Tibial nerve (tissue), 4 donors: Measurements from ENCODE around the gene SLC43A1. TPM values are rescaled to one million over a fixed set of nuclear protein-coding genes. Genes with fewer than 3 reads are reported as not detected.
"Not testable (repeated sequence)": the region's sequence is repeated elsewhere in the genome, so short reads cannot be mapped to it uniquely, and the experiment has no call there.

Experiments used
- DNase-seq, 2 donors: peaks; one replicate each; pipeline ENCODE4 v3.0.0-alpha.2; 2019; ENCODE audit warnings: low spot score in 2 of 2
- H3K27ac ChIP-seq, 4 donors: fragments of 200-600 bp; sonication (generic) in 3 of 4; one replicate each; pipeline ENCODE4 v1.5.1; 2017 to 2019; ENCODE audit warnings: mild to moderate bottlenecking in 1 of 4
- H3K27me3 ChIP-seq, 2 donors: fragments of 200-600 bp; sonication (generic) in 1 of 2; one replicate each; pipeline versions ENCODE4 v1.5.1 to v1.6.0; 2017 to 2019
- H3K36me3 ChIP-seq, 3 donors: fragments of 200-600 bp; sonication (generic); one replicate each; pipeline ENCODE4 v1.5.1; 2018 to 2019
- H3K4me1 ChIP-seq, 4 donors: fragments of 200-600 bp; sonication (generic) in 3 of 4; one replicate each; pipeline ENCODE4 v1.5.1; 2017 to 2019
- H3K4me3 ChIP-seq, 4 donors: fragments of 200-600 bp; sonication (generic) in 3 of 4; one replicate each; pipeline ENCODE4 v1.5.1; 2017 to 2019; ENCODE audit warnings: mild to moderate bottlenecking in 1 of 4, moderate library complexity in 1 of 4
- H3K9me3 ChIP-seq, 4 donors: fragments of 200-600 bp; sonication (generic) in 3 of 4; one replicate each; pipeline ENCODE4 v1.5.1; 2017 to 2019
- EP300 ChIP-seq, 2 donors: sonication (generic); formaldehyde crosslinking; IDR thresholded peaks; one replicate each; pipeline ENCODE4 v1.6.1; 2017; ENCODE audit warnings: antibody characterized with exemption in 2 of 2, mild to moderate bottlenecking in 1 of 2
- POLR2A ChIP-seq, 2 donors: fragments of 450-650 bp; IDR thresholded peaks; one replicate each; pipeline ENCODE4 v1.6.1; 2017; ENCODE audit warnings: antibody characterized with exemption in 2 of 2, mild to moderate bottlenecking in 2 of 2, moderate library complexity in 2 of 2
- WGBS, 2 donors: methylation state at CpG; one replicate each; pipeline ENCODE4 v1.1.5; 2018; 5-methylcytosine and 5-hydroxymethylcytosine counted together
- total RNA-seq, 4 donors: library from RNA; depleted of rRNA; stranded (reverse); fragments of >200 nt; gene quantifications; one replicate each; pipeline ENCODE4 v1.1.0, GENCODE V29; 2016
- TF ChIP-seq, protein P1 (sequence below), 5 experiments: fragments of 200-600 bp in 3 of 5; fragments of 450-650 bp in 2 of 5; sonication (generic) in 3 of 5; IDR thresholded peaks; one replicate each; pipeline ENCODE4 v1.5.1; 2016 to 2019; ENCODE audit warnings: antibody characterized with exemption in 5 of 5, mild to moderate bottlenecking in 3 of 5, moderate library complexity in 2 of 5

SLC43A1 gene
- total RNA-seq, 4 donors from 2014 or later = 35.8 to 47.3 (median 42.4) TPM

DNA sequence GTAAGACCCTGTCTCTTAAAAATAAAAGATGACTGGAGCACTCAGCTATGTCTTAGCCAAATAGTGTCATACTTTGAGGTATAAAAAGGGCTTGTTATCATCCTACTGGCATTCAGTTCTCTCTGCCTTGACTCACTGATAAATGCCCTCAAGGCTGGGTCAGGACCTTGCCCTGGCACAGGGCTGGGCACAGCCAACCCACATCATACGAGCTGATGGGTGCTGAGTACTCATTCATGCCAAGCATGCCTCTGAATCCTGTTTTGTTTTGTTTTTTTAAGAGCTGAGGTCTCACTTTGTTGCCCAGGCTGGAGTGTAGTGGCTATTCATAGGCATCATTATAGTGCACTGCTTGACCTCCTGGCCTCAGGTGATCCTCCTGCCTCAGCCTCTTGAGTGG lies 23.8 kb upstream of the SLC43A1 start:
- Histone ChIP-seq H3K36me3 (peaks cover 0 to 7% (median 0%) of the 10 kb centered on the region in 3 donors), H3K27ac (no peak overlapping the region), H3K4me1 (no peaks in the 10 kb centered on the region), H3K27me3 (no peaks in the 10 kb centered on the region), H3K4me3 (no peak overlapping the region), H3K9me3 (no peaks in the 10 kb centered on the region)
- DNase-seq = no peak
- WGBS, 2 donors = 65 to 79% methylated on average over 1 of the region's 1 CpG
- TF ChIP-seq, protein P1, sequence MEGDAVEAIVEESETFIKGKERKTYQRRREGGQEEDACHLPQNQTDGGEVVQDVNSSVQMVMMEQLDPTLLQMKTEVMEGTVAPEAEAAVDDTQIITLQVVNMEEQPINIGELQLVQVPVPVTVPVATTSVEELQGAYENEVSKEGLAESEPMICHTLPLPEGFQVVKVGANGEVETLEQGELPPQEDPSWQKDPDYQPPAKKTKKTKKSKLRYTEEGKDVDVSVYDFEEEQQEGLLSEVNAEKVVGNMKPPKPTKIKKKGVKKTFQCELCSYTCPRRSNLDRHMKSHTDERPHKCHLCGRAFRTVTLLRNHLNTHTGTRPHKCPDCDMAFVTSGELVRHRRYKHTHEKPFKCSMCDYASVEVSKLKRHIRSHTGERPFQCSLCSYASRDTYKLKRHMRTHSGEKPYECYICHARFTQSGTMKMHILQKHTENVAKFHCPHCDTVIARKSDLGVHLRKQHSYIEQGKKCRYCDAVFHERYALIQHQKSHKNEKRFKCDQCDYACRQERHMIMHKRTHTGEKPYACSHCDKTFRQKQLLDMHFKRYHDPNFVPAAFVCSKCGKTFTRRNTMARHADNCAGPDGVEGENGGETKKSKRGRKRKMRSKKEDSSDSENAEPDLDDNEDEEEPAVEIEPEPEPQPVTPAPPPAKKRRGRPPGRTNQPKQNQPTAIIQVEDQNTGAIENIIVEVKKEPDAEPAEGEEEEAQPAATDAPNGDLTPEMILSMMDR (IDR thresholded peaks at IDR 0.05) = no peak
- TF ChIP-seq POLR2A (IDR thresholded peaks at IDR 0.05) (no peak), EP300 (IDR thresholded peaks at IDR 0.05) (no peak)

DNA sequence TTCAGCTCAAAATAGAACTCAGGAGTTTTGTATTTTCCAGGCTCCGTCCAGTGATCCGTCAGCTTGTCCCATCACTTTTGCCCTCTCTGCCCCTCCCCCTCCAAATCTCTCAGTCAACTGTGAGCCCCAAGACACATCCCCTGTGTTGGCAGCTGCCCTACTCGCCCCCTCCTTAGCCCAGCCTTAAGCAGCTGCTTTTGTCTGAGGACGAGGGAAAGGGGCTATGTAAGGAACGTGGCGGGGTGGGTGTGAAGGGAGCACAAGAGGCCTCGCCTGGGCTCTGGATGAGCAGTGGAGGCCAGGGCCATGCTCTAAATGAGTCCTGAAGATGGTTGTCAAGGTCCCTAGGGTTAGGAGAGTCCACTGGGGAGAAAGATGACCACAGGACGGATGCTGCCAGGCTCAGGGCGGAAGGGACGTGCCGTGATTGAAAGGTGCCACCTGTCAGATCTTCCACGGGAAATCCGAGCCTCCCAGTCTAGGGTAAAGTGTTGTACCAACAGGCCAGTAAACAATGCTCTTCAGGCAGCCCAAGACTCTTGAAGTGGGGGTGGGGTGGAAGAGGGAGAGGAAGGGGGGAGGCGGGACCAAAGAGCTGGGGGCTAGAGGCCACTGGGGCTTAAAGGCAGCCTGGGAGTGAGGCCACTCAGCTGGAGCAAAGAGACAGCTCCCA lies 21.6 kb upstream of the SLC43A1 start, which contains the start of gene SMTNL1:
SMTNL1 (plus strand) TSS at position 649 of the 673 bp plus-strand sequence. CDS start 5,048 bp downstream, outside the sequence.
- no peak for TF ChIP-seq POLR2A (IDR thresholded peaks at IDR 0.05)
- TF ChIP-seq, protein P1 (IDR thresholded peaks at IDR 0.05) = no peak
- TF ChIP-seq EP300 (IDR thresholded peaks at IDR 0.05) = no peak
- 43 to 60% methylated on average over 14 of the region's 14 CpGs for WGBS, 2 donors
- H3K4me1 ChIP-seq = peaks cover 0 to under 1% (median 0%) of the 10 kb centered on the region in 4 donors
- no peaks in the 10 kb centered on the region for H3K27me3 ChIP-seq
- peaks cover 0 to 7% (median 0%) of the 10 kb centered on the region in 3 donors for H3K36me3 ChIP-seq
- H3K27ac ChIP-seq = no peak within 1 kb of the TSS
- no peak within 1 kb of the TSS for H3K4me3 ChIP-seq
- no peak for DNase-seq
- H3K9me3 ChIP-seq = no peaks in the 10 kb centered on the region

DNA sequence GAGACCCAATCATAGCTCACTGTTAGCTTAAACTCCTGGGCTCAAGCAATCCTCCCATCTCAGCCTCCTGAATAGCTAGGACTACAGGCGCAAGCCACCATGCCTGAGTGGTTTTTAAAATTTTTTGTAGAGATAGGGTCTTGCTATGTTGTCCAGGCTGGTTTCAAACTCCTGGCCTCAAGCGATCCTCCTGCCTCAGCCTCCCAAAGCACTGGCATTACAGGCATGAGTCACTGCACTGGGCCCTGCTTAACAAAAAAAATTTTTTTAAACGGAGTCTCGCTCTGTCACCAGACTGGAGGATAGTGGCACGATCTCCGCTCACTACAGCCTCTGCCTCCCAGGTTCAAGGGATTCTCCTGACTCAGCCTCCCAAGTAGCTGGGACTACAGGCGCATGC lies 18.9 kb upstream of the SLC43A1 start:
- not testable (repeated sequence) for H3K36me3 ChIP-seq, H3K27me3 ChIP-seq, H3K4me3 ChIP-seq, H3K27ac ChIP-seq, H3K9me3 ChIP-seq, DNase-seq
- peaks cover 0 to 20% (median 8%) of the 10 kb centered on the region in 4 donors for H3K4me1 ChIP-seq
- WGBS, 2 donors = 94 to 97% methylated on average over 7 of the region's 7 CpGs

DNA sequence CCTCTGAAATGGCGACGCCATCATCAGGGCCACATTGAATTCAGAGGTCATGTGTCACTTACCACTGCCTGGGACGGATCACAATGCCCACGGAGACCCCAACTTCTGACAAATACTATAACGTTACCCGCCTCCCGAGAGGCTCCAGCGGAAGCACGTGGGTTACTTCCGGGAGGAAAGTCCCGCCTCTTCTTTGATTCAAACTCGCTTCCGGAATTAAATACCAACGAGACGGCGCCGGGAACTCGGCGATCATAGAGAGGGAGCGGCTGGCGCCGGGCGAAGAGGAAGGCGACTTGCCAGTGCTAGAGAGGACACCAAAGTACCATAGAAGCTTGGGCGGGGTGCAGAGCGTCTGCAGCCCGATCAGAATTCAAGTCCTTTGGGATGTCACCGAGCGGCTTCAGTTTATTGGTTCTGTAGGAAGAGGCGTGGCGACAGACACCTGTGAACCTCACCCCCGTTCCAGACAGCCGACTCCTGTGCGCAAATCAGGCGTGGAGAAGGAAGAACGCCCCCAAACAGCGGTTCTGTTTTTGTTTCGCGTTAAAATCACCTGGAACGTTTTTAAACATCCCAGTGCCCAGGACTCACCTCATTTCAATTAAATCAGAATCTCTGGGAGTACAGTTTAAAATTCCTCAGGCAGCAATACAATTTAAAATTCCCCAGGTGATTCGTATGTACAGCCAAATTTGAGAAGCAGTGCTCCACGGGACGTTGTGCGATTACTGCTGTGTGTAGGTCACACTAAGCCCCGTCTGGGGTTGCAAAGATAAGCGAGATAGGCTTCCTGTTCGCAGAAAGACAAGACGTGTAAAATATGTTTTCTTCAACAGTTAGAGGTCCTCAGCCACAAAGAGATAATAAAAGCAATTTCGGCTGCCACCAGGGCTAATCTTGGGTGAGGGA lies 15.3 kb upstream of the SLC43A1 start, which contains the start of gene TIMM10:
TIMM10 (minus strand) TSS at position 159 of the 912 bp plus-strand sequence. CDS start 565 bp downstream, outside the sequence.
- TF ChIP-seq, protein P1 (IDR thresholded peaks at IDR 0.05) = peak in 1 of 5 experiments; percentile 30
- peak; percentile 82 to 89 for TF ChIP-seq EP300 (IDR thresholded peaks at IDR 0.05)
- peak in 1 of 2 donors; percentile 52 for TF ChIP-seq POLR2A (IDR thresholded peaks at IDR 0.05)
- H3K9me3 ChIP-seq = no peaks in the 10 kb centered on the region
- peaks cover 0 to 13% (median 0%) of the 10 kb centered on the region in 3 donors for H3K36me3 ChIP-seq
- H3K4me1 ChIP-seq = peaks cover 0 to 24% (median 10%) of the 10 kb centered on the region in 4 donors
- DNase-seq = peak; percentile 86 to 90
- no peaks in the 10 kb centered on the region for H3K27me3 ChIP-seq
- H3K27ac ChIP-seq = peak within 1 kb of the TSS in 3 of 4 donors; percentile 58 to 80 (median 75)
- WGBS, 2 donors = 0 to 1% methylated on average over 45 to 47 of the region's 49 CpGs
- H3K4me3 ChIP-seq = peak within 1 kb of the TSS; percentile 44 to 83 (median 70)

DNA sequence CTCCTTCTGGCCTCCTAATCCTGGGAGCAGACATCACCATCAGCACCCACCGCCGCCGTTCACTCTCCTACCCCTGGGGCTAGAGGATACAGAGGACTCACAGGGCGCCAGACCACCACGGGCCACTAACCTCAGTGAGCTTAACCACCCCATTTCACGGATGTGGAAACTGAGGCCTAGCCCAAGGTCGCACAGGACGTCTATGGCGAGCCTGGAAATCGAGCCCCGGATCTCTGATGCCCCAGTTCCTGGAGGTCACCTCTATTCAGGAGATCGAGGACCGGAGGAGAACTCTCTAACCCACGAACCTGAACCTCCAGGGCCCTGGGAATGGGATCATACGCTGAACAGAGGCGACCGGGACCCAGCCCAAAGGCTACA lies 14.7 kb upstream of the SLC43A1 start:
- no peak for DNase-seq
- H3K9me3 ChIP-seq = no peaks in the 10 kb centered on the region
- 2 to 4% methylated on average over 12 to 14 of the region's 17 CpGs for WGBS, 2 donors
- TF ChIP-seq, protein P1 (IDR thresholded peaks at IDR 0.05) = no peak
- no peak for TF ChIP-seq EP300 (IDR thresholded peaks at IDR 0.05)
- TF ChIP-seq POLR2A (IDR thresholded peaks at IDR 0.05) = no peak
- peaks cover 0 to 24% (median 10%) of the 10 kb centered on the region in 4 donors for H3K4me1 ChIP-seq
- peak overlapping the region; percentile 44 to 83 (median 70) for H3K4me3 ChIP-seq
- H3K27ac ChIP-seq = peak overlapping the region in 3 of 4 donors; percentile 58 to 80 (median 72)
- H3K36me3 ChIP-seq = peaks cover 0 to 16% (median 0%) of the 10 kb centered on the region in 3 donors
- no peaks in the 10 kb centered on the region for H3K27me3 ChIP-seq
